ENCODE measurements around the gene ST6GALNAC4.

The ST6GALNAC4 gene

DNA sequence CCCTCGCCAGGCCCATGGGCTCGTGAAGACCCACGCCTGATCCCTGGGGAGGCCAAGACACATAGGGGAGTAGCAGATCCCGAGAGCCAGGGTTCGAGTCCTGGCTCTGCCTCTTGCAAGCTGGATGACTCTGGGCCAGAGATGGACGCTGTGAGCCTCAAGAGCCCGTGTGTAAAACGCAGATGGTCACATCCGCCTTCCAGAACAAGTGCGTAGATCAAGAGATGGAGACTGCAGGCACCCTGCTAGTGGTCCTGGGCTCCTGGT is 8.2 kb downstream of the ST6GALNAC4 start:
- TF ChIP-seq CTCF (IDR thresholded peaks at IDR 0.05) = no peak
- no peak for TF ChIP-seq ZFX (IDR thresholded peaks at IDR 0.05; ENCODE audit: borderline replicate concordance)
- no peak overlapping the region for H3K27ac ChIP-seq

DNA sequence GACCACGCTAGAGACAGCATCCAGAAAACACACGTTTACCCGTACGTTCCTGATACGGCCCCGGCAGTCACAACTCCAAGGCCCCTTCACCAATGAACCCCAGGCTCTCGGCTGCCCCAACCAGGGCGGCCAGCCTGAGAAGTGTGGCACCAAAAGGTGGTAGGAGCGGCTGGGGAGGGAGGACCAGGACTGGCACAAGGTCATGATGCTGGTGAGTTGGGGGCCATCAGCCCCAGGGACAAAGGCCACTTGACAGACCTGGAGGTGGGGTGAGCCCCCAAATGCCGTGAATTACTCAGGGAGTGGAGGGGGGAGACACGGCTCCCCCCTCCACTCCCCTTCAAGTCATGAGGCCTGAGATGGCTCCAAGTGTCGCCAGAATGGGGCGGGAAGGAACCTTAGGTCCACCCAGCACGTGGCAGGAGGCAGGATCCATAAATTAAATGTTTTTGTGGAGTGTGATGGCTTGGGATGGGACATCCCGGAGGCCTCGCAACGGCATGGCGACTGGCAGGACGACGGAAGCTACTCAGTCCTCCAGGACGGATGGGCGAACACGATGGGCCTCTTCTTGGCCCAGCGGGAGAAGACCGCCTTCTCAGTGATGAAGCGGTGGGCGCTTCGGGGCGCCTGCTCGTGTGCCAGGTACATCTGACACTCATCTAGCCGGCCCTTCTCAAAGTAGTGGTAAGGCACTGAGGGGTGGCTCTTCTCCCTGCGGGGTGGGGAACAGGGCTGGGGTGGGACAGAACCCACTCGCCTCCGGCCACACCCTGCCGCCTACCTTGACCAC is 8.8 kb downstream of the ST6GALNAC4 start:
- H3K27ac ChIP-seq = no peak overlapping the region
- TF ChIP-seq ZFX (IDR thresholded peaks at IDR 0.05; ENCODE audit: borderline replicate concordance) (no peak), CTCF (IDR thresholded peaks at IDR 0.05) (no peak)

DNA sequence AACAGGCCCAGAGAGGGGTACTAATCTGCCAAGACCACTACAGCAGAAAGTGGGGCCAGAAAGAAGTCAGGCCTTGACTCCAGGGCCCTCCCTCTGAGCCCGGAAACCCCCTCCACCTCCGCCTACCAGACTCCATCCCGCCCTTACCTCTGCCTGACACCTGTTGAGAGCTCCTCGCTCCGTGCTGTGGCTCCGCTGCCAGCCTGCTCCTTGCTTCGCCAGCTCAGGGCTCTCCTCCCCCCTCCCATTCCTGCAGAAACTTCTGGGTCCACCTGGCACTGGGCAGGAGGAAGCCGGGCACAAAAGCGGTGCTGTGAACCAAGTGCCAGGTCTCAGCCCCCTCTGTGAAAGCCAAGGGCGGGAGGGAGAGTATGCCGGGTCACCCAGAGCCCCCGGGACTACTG is 11.1 kb downstream of the ST6GALNAC4 start:
- H3K27ac ChIP-seq = no peak overlapping the region
- TF ChIP-seq ZFX (IDR thresholded peaks at IDR 0.05; ENCODE audit: borderline replicate concordance) (no peak), CTCF (IDR thresholded peaks at IDR 0.05) (no peak)

- no peak overlapping the region for H3K27ac ChIP-seq
- TF ChIP-seq ZFX (IDR thresholded peaks at IDR 0.05; ENCODE audit: borderline replicate concordance) (no peak), CTCF (IDR thresholded peaks at IDR 0.05) (no peak)
These were observed 11.7 kb downstream of the ST6GALNAC4 start for GRCh38 chr9:127905004-127905728.

DNA sequence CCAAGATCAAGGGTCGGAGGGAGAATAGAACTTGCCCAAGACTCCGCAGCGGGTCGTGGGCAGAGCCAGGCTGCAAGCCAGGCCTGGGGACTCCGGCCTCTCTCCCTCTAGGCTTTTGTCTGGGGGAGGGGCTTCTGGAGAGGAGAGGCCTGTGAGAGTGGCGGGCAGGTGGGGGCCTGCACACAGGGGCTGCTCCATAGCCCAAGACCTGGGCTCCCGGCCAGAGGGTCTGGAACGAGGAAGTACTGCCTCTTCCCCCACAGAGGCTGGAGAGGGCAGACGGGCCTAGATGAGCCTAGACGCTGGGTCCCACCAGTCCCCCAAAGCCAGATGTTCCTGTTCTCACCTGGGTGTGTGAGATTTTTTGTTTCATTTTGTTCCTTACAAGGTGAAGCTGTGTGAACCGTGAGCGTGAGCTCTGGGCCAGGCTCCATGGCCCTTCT is 12.3 kb downstream of the ST6GALNAC4 start:
- no peak for TF ChIP-seq ZFX (IDR thresholded peaks at IDR 0.05; ENCODE audit: borderline replicate concordance)
- TF ChIP-seq CTCF (IDR thresholded peaks at IDR 0.05) = no peak
- no peak overlapping the region for H3K27ac ChIP-seq

DNA sequence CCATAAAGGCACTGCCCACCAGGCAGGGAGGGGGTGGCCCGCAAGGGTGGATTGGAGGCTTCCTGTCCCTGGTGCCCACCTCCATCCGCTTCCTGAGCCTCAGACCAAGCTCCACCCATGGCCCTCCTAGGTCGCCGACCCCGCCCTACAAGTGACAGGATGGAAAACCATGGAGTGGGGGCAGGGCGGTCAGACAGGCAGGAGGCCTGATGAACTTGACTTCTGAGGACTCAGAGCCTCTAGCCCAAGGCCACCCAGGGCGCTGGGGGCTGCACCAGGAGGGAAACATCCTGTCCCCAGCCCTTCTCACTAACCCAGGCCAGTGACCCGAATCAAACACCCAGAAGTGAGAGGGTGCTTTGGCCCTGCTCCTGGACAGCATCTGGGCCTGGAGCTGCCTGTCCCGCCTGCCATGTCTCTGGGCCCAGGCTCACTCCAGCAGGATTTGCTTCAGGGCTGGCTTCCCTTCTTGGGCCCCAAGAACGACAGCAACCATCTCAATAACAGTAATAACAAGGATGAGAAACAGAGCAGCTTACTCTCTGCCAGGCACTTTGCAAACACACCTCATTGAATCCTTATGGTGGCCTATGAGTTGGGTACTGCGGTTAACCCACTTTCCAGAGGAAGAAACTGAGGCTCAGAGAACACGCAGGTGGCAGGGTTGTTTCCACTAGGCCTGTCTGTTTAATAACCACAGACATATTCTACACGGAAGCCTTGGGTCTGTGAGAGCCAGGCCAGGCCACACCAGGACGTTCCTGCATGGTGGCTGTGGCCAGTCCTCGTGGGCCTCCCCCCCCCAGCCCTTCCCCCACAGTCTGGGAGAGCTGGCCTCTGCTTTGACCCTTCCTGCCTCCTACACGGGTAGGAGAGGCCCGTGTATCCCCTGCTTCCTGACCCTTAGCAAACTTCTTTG is 13.0 kb downstream of the ST6GALNAC4 start:
- TF ChIP-seq CTCF (IDR thresholded peaks at IDR 0.05) = no peak
- no peak for TF ChIP-seq ZFX (IDR thresholded peaks at IDR 0.05; ENCODE audit: borderline replicate concordance)
- peak overlapping the region; percentile 33; the same call in 1 of the 2 replicates for H3K27ac ChIP-seq
